ENCODE results near the gene STK25. TPM values are rescaled to one million over a fixed set of nuclear protein-coding genes. Genes with fewer than 3 reads are reported as not detected.

Gene STK25
- total and polyA plus RNA-seq, 10 donors: 127 to 254 (median 172) TPM

- intact Hi-C loops (cut with DNase I; ENCODE audit: low total_unique reads): no loop called here
- WGBS, 5 donors: 84 to 92% (median 87%) methylated on average over 10 to 16 of the region's 16 CpGs
These were observed 39.5 kb upstream of the STK25 start for GRCh38 chr2:241547781-241548450.

GRCh38 chr2:241546771-241547498, 38.6 kb upstream of the STK25 start:
- Histone ChIP-seq H3K27ac (peak overlapping the region in 2 of 8 donors; percentile 7 to 30), H3K9me3 (no peaks in the 10 kb centered on the region), H3K36me3 (no peaks in the 10 kb centered on the region), H3K27me3 (replicated peaks in 1 of 7) (peaks cover 0 to 85% (median 12%) of the 10 kb centered on the region in 7 donors), H3K4me3 (no peak overlapping the region), H3K4me1 (peaks cover 0 to 13% (median 4%) of the 10 kb centered on the region in 6 donors)
- 43 to 48% (median 44%) methylated on average over 25 of the region's 25 CpGs for WGBS, 5 donors
- intact Hi-C loops (cut with DNase I; ENCODE audit: low total_unique reads): no loop called here
- no peak for TF ChIP-seq CTCF (IDR thresholded peaks at IDR 0.05 in 8 of 11, conservative IDR thresholded peaks at IDR 0.05 in 3 of 11)
- TF ChIP-seq POLR2A (IDR thresholded peaks at IDR 0.05): no peak
- no peak for TF ChIP-seq POLR2AphosphoS5 (IDR thresholded peaks at IDR 0.05)
- DNase-seq: peak; percentile 67

More at GRCh38 chr2:241547781-241548450, 39.5 kb upstream of the STK25 start:
- peaks cover 0 to 85% (median 9%) of the 10 kb centered on the region in 7 donors for H3K27me3 ChIP-seq (replicated peaks in 1 of 7)
- no peak overlapping the region for H3K4me3 ChIP-seq
- TF ChIP-seq POLR2A (IDR thresholded peaks at IDR 0.05): no peak
- TF ChIP-seq POLR2AphosphoS5 (IDR thresholded peaks at IDR 0.05): no peak
- TF ChIP-seq CTCF (IDR thresholded peaks at IDR 0.05 in 8 of 11, conservative IDR thresholded peaks at IDR 0.05 in 3 of 11): no peak
- H3K36me3 ChIP-seq: no peaks in the 10 kb centered on the region
- no peaks in the 10 kb centered on the region for H3K9me3 ChIP-seq
- no peak overlapping the region for H3K27ac ChIP-seq
- H3K4me1 ChIP-seq: peaks cover 0 to 15% (median 4%) of the 10 kb centered on the region in 6 donors
- peak; percentile 61 for DNase-seq

- no peak overlapping the region for H3K27ac ChIP-seq
These were observed 37.4 kb upstream of the STK25 start for GRCh38 chr2:241545523-241546473.

More at GRCh38 chr2:241545523-241546473, 37.4 kb upstream of the STK25 start:
- no peak overlapping the region for H3K4me3 ChIP-seq
- H3K27me3 ChIP-seq (replicated peaks in 1 of 7): peaks cover 0 to 85% (median 19%) of the 10 kb centered on the region in 7 donors
- DNase-seq: peak; percentile 12
- peaks cover 6 to 16% (median 12%) of the 10 kb centered on the region in 6 donors for H3K4me1 ChIP-seq
- no peaks in the 10 kb centered on the region for H3K9me3 ChIP-seq
- intact Hi-C loops (cut with DNase I; ENCODE audit: low total_unique reads): no loop called here
- no peaks in the 10 kb centered on the region for H3K36me3 ChIP-seq
- TF ChIP-seq CTCF (IDR thresholded peaks at IDR 0.05 in 8 of 11, conservative IDR thresholded peaks at IDR 0.05 in 3 of 11): no peak
- no peak for TF ChIP-seq POLR2A (IDR thresholded peaks at IDR 0.05)
- no peak for TF ChIP-seq POLR2AphosphoS5 (IDR thresholded peaks at IDR 0.05)
- 75 to 80% (median 79%) methylated on average over 12 of the region's 12 CpGs for WGBS, 5 donors
